Mucosa of gallbladder (tissue), 1 donor: ENCODE data around the gene PPP1R1A. TPM values are rescaled to one million over a fixed set of nuclear protein-coding genes. Genes with fewer than 3 reads are reported as not detected.
A peak's percentile ranks its signal among the peaks of the same experiment; 100 is the strongest.

Experiments
- DNase-seq: peaks from one replicate; pipeline ENCODE4 v3.0.0-alpha.2; 2020; ENCODE audit warnings: low spot score
- total RNA-seq: library from RNA; stranded (reverse); gene quantifications from one replicate; pipeline ENCODE4 v1.2.1, GENCODE V29; 2021
- donor health status: DM: no; HTN: no; CAD: no.

Gene PPP1R1A
- total RNA-seq, 1 donor from 2014 or later, result 17.2 TPM

- no peak for DNase-seq
Measured at GRCh38 chr12:54603872-54604271, 15.4 kb upstream of the PPP1R1A start.

GRCh38 chr12:54603173-54603814 lies 14.8 kb upstream of the PPP1R1A start:
- DNase-seq, result peak; percentile 63

GRCh38 chr12:54602661-54603060 lies 14.2 kb upstream of the PPP1R1A start:
- no peak for DNase-seq

GRCh38 chr12:54601841-54602240 lies 13.4 kb upstream of the PPP1R1A start:
- no peak for DNase-seq

- DNase-seq, result no peak
Measured at GRCh38 chr12:54598970-54599369, 10.5 kb upstream of the PPP1R1A start.

GRCh38 chr12:54596526-54596946 lies 8.1 kb upstream of the PPP1R1A start:
- peak; percentile 68 for DNase-seq

- DNase-seq, result no peak
Measured at GRCh38 chr12:54595471-54595870, 7.0 kb upstream of the PPP1R1A start.

GRCh38 chr12:54593725-54594124 lies 5.3 kb upstream of the PPP1R1A start:
- no peak for DNase-seq

- no peak for DNase-seq
Measured at GRCh38 chr12:54593135-54593534, 4.7 kb upstream of the PPP1R1A start.

- no peak for DNase-seq
Measured at GRCh38 chr12:54592316-54592715, 3.9 kb upstream of the PPP1R1A start.

- DNase-seq, result no peak
Measured at GRCh38 chr12:54590978-54591591, 2.6 kb upstream of the PPP1R1A start.

- DNase-seq, result no peak
Measured at GRCh38 chr12:54589964-54590363, 1.5 kb upstream of the PPP1R1A start.

- no peak for DNase-seq
Measured at GRCh38 chr12:54588890-54589267, 420 bp upstream of the PPP1R1A start.

- DNase-seq, result no peak
Measured at GRCh38 chr12:54587315-54587873, 1.1 kb downstream of the PPP1R1A start.

- DNase-seq, result no peak
Measured at GRCh38 chr12:54586620-54587019, 1.8 kb downstream of the PPP1R1A start.

GRCh38 chr12:54585243-54585642 lies 3.2 kb downstream of the PPP1R1A start:
- no peak for DNase-seq

- DNase-seq, result no peak
Measured at GRCh38 chr12:54584128-54584527, 4.3 kb downstream of the PPP1R1A start.

- no peak for DNase-seq
Measured at GRCh38 chr12:54583726-54584125, 4.7 kb downstream of the PPP1R1A start.

- no peak for DNase-seq
Measured at GRCh38 chr12:54581412-54581811, 7.0 kb downstream of the PPP1R1A start.

GRCh38 chr12:54579696-54580333 lies 8.6 kb downstream of the PPP1R1A start:
- peak; percentile 88 for DNase-seq

GRCh38 chr12:54579258-54579657 lies 9.2 kb downstream of the PPP1R1A start:
- no peak for DNase-seq

- DNase-seq, result no peak
Measured at GRCh38 chr12:54578778-54579177, 9.7 kb downstream of the PPP1R1A start.

- DNase-seq, result no peak
Measured at GRCh38 chr12:54572881-54573280, 15.6 kb downstream of the PPP1R1A start.
